Measurements from ENCODE around the gene MRGPRE. TPM values are rescaled to one million over a fixed set of nuclear protein-coding genes. Genes with fewer than 3 reads are reported as not detected.

MRGPRE gene
- total RNA-seq, 2 experiments from 2014 or later, result not detected

DNA sequence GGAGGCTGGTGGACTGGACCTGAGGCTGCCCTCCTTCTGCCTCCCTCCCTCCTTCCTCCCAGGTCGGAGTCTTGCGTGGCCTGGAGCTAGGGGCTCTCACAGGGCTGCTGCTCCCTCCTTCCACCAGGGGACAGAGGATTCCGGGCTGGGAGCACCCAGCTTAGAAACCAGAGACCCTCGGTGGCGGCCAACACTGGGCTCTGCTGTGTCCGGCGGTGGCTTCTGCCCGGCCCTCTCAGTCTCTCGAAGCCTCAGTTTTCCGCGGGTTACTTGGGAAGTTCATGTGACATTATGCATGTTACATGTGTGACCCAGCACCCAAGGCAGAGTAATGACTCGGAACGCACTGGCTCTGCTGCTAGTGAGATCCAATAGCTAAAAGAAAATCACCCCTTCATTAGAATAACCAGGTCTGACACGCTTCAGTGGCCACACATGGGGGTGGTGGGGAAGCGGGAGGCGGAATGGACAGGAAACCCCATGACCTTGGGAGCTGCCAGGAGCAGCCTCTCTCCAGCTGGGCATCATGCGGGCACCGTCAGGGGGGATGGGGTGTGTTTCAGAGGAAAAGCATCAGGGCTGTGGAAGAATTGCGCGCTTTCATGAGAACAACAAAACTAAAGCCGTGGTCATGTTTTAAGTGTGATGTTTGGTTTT lies 7.7 kb downstream of the MRGPRE start:
- peaks cover 6% of the 10 kb centered on the region for H3K4me1 Mint-ChIP-seq (ENCODE audit: low read depth)
- H3K36me3 Mint-ChIP-seq (ENCODE audit: low read depth), result no peaks in the 10 kb centered on the region
- no peak overlapping the region for H3K27ac Mint-ChIP-seq
- ChIA-PET POLR2A (no interaction called here), CTCF (interaction anchor here (1.0 kb wide), 1 partner anchor 114 kb away, joined by 4 read pairs; no protein-coding TSS in a partner anchor)
- ATAC-seq, result no peak
- TF ChIP-seq, protein P1, sequence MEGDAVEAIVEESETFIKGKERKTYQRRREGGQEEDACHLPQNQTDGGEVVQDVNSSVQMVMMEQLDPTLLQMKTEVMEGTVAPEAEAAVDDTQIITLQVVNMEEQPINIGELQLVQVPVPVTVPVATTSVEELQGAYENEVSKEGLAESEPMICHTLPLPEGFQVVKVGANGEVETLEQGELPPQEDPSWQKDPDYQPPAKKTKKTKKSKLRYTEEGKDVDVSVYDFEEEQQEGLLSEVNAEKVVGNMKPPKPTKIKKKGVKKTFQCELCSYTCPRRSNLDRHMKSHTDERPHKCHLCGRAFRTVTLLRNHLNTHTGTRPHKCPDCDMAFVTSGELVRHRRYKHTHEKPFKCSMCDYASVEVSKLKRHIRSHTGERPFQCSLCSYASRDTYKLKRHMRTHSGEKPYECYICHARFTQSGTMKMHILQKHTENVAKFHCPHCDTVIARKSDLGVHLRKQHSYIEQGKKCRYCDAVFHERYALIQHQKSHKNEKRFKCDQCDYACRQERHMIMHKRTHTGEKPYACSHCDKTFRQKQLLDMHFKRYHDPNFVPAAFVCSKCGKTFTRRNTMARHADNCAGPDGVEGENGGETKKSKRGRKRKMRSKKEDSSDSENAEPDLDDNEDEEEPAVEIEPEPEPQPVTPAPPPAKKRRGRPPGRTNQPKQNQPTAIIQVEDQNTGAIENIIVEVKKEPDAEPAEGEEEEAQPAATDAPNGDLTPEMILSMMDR (IDR thresholded peaks at IDR 0.05), result no peak
- H3K4me3 Mint-ChIP-seq, result no peak overlapping the region
- H3K9me3 Mint-ChIP-seq, result no peaks in the 10 kb centered on the region
- no peaks in the 10 kb centered on the region for H3K27me3 Mint-ChIP-seq
- intact Hi-C loops (cut with micrococcal nuclease), result no loop called here
- DNase-seq, result no peak

- peaks cover 6% of the 10 kb centered on the region for H3K4me1 Mint-ChIP-seq (ENCODE audit: low read depth)
- TF ChIP-seq, protein P1 (IDR thresholded peaks at IDR 0.05), result no peak
- no peaks in the 10 kb centered on the region for H3K9me3 Mint-ChIP-seq
- no peak overlapping the region for H3K27ac Mint-ChIP-seq
- H3K4me3 Mint-ChIP-seq, result no peak overlapping the region
- no peaks in the 10 kb centered on the region for H3K27me3 Mint-ChIP-seq
- no peak for DNase-seq
- POLR2A ChIA-PET, result no interaction called here
- CTCF ChIA-PET, result interaction anchor here (1.0 kb wide), 2 partner anchors 113 to 187 kb away, joined by 3 to 4 read pairs; no protein-coding TSS in a partner anchor
- H3K36me3 Mint-ChIP-seq (ENCODE audit: low read depth), result no peaks in the 10 kb centered on the region
- intact Hi-C loops (cut with micrococcal nuclease), result no loop called here
- ATAC-seq, result no peak
Observed at GRCh38 chr11:3223932-3224381, 8.3 kb downstream of the MRGPRE start.

- ChIA-PET CTCF (interaction anchor here (1.0 kb wide), 2 partner anchors 113 to 186 kb away, joined by 3 to 4 read pairs; no protein-coding TSS in a partner anchor), POLR2A (no interaction called here)
- TF ChIP-seq, protein P1 (IDR thresholded peaks at IDR 0.05), result no peak
- no peak overlapping the region for H3K4me3 Mint-ChIP-seq
- ATAC-seq (no peak), DNase-seq (peak; percentile 14)
- intact Hi-C loops (cut with micrococcal nuclease), result no loop called here
- no peak overlapping the region for H3K27ac Mint-ChIP-seq
- H3K4me1 Mint-ChIP-seq (ENCODE audit: low read depth), result peaks cover 6% of the 10 kb centered on the region
- no peaks in the 10 kb centered on the region for H3K9me3 Mint-ChIP-seq
- no peaks in the 10 kb centered on the region for H3K36me3 Mint-ChIP-seq (ENCODE audit: low read depth)
- H3K27me3 Mint-ChIP-seq, result no peaks in the 10 kb centered on the region
Observed at GRCh38 chr11:3222941-3223915, 9.0 kb downstream of the MRGPRE start.

- no peak for ATAC-seq
- no peak for DNase-seq
- H3K27me3 Mint-ChIP-seq, result no peaks in the 10 kb centered on the region
- CTCF ChIA-PET, result no interaction called here
- no peaks in the 10 kb centered on the region for H3K36me3 Mint-ChIP-seq (ENCODE audit: low read depth)
- H3K4me1 Mint-ChIP-seq (ENCODE audit: low read depth), result peaks cover 6% of the 10 kb centered on the region
- TF ChIP-seq, protein P1 (IDR thresholded peaks at IDR 0.05), result no peak
- H3K27ac Mint-ChIP-seq, result no peak overlapping the region
- no peak overlapping the region for H3K4me3 Mint-ChIP-seq
- intact Hi-C loops (cut with micrococcal nuclease), result no loop called here
- POLR2A ChIA-PET, result no interaction called here
- no peaks in the 10 kb centered on the region for H3K9me3 Mint-ChIP-seq
Observed at GRCh38 chr11:3222003-3222855, 10.0 kb downstream of the MRGPRE start.
